Skeletal muscle tissue (tissue), 4 donors: ENCODE data around the gene PLEKHM1. TPM values are rescaled to one million over a fixed set of nuclear protein-coding genes. Genes with fewer than 3 reads are reported as not detected.

Source experiments
- H3K27ac ChIP-seq: one replicate; pipeline ENCODE4 v1.7.0; 2013; ENCODE audit warnings: mild to moderate bottlenecking, low read depth, low read length, inconsistent platforms
- H3K27me3 ChIP-seq, 3 donors: one replicate each; pipeline ENCODE4 v1.7.0; 2013; ENCODE audit warnings: low read length in 3 of 3; ENCODE audit not compliant: control insufficient read depth in 3 of 3, insufficient read depth in 3 of 3
- H3K36me3 ChIP-seq, 3 donors: one replicate each; pipeline ENCODE4 v1.7.0; 2013; ENCODE audit warnings: low read length in 3 of 3; ENCODE audit not compliant: control insufficient read depth in 3 of 3, insufficient read depth in 3 of 3
- H3K4me1 ChIP-seq, 3 donors: one replicate each; pipeline ENCODE4 v1.7.0; 2013; ENCODE audit warnings: low read length in 3 of 3, mild to moderate bottlenecking in 3 of 3; ENCODE audit not compliant: control insufficient read depth in 3 of 3, insufficient read depth in 3 of 3
- H3K4me3 ChIP-seq, 3 donors: one replicate each; pipeline ENCODE4 v1.7.0; 2013; ENCODE audit warnings: low read length in 3 of 3
- H3K9ac ChIP-seq, 3 donors: one replicate each; pipeline ENCODE4 v1.7.0; 2013; ENCODE audit warnings: low read length in 3 of 3, mild to moderate bottlenecking in 3 of 3, moderate library complexity in 2 of 3, low read depth in 1 of 3
- H3K9me3 ChIP-seq, 3 donors: one replicate each; pipeline ENCODE4 v1.7.0; 2013; ENCODE audit warnings: low read length in 3 of 3; ENCODE audit not compliant: control insufficient read depth in 3 of 3
- total RNA-seq: library from RNA; depleted of rRNA; stranded (reverse); fragments of >200 nt; gene quantifications from one replicate; pipeline ENCODE4 v1.2.3, GENCODE V29; 2014
- donor health status: Osteomylitis.

The PLEKHM1 gene
- total RNA-seq, 1 donor from 2014 or later, result 7.8 TPM

DNA sequence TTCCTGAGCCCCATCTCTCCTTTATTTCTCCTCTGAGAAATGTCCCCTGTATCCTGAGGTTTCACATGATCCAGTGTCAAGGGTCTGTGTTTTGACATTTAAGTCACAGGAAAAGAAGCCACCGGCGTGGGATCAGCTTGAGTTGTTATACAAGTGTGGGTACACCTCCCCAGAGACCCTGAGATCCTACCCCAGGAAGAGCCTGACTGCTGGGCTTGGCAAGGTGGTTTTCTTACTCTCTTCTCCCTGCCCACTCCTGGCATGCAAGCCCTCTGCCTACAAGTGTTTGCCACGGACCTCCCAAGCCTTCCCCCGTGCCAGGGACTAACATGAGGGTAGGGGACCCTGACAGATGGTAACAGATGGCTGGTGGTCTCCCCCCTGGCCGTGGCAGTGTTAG lies 55.0 kb downstream of the PLEKHM1 start:
- Histone ChIP-seq H3K9me3 (no peaks in the 10 kb centered on the region), H3K27me3 (peaks cover 5 to 15% (median 10%) of the 10 kb centered on the region in 3 donors), H3K36me3 (peaks cover 17 to 26% (median 24%) of the 10 kb centered on the region in 3 donors), H3K4me3 (no peak overlapping the region), H3K4me1 (peaks cover 26 to 38% (median 27%) of the 10 kb centered on the region in 3 donors), H3K27ac (no peak overlapping the region), H3K9ac (no peak overlapping the region)

DNA sequence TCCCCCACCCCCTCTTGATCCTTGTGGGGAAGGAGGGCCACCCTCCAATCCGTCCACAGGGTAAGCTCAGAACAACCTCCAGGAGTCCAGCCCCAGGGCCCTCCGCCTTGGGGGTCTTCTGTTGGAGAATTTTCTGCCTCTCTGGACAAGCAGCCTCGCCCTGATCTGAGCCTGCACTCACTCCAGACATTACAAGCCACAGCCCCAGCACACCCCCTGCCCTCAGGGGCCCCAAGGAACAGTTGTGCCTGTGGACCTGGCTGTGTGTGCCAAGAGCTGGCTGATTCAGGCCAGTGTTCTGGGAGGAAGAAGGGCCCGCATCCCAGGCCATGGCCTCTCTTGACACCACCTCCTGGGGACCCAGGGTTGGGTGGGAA lies 57.4 kb downstream of the PLEKHM1 start:
- Histone ChIP-seq H3K36me3 (peaks cover 11 to 24% (median 20%) of the 10 kb centered on the region in 3 donors), H3K4me3 (no peak overlapping the region), H3K9me3 (no peaks in the 10 kb centered on the region), H3K4me1 (peaks cover 18 to 27% (median 23%) of the 10 kb centered on the region in 3 donors), H3K27ac (peak overlapping the region; percentile 36), H3K9ac (no peak overlapping the region), H3K27me3 (peaks cover 18 to 38% (median 30%) of the 10 kb centered on the region in 3 donors)

DNA sequence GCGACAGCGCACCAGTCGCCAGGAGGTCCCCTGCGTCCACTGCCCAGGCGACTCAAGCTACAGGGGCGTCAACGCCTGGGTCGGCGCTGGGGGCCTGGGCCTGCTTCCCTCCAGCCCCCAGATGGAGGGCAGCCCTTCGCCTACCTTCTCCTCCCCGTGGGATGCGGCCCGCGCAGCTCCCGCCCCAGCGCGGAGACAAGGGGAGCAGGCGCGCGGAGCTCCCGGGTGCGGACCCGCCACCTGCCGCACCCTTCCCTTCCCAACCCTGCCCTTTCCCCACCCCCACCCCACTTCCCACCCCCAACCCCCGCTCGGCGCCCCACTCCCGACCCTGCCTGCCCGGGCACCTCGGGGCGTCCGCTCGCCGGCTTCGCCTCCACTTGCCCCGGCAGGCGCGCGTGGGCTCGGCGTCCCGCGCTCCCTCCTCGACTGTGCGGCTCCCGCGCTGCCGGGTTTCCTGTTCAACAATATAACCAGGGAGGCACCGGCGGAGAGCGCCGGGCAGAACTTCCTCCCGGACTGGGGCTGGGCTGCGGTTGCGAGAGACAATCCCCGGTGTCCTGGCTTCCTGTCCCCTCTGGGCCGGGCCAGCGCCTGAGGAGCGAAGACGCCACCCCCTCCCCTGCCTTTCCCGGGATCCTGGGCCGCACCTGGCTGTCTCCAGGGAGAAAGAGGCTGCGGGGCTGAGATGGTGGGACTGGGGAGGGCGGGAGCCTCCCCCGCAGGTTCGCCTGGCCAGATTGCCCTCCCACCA lies 57.9 kb downstream of the PLEKHM1 start, which contains the start of gene ARHGAP27:
Gene ARHGAP27, minus strand, starts transcription at position 466 of the 754 bp plus-strand sequence. CDS start 2,591 bp downstream, outside the sequence.
- H3K4me1 ChIP-seq, result peaks cover 21 to 33% (median 23%) of the 10 kb centered on the region in 3 donors
- no peaks in the 10 kb centered on the region for H3K9me3 ChIP-seq
- peaks cover 6 to 19% (median 17%) of the 10 kb centered on the region in 3 donors for H3K36me3 ChIP-seq
- peak within 1 kb of the TSS; percentile 60 to 70 (median 65) for H3K4me3 ChIP-seq
- H3K9ac ChIP-seq, result peak within 1 kb of the TSS; percentile 43 to 68 (median 50)
- H3K27me3 ChIP-seq, result peaks cover 18 to 39% (median 31%) of the 10 kb centered on the region in 3 donors
- H3K27ac ChIP-seq, result peak within 1 kb of the TSS; percentile 36

DNA sequence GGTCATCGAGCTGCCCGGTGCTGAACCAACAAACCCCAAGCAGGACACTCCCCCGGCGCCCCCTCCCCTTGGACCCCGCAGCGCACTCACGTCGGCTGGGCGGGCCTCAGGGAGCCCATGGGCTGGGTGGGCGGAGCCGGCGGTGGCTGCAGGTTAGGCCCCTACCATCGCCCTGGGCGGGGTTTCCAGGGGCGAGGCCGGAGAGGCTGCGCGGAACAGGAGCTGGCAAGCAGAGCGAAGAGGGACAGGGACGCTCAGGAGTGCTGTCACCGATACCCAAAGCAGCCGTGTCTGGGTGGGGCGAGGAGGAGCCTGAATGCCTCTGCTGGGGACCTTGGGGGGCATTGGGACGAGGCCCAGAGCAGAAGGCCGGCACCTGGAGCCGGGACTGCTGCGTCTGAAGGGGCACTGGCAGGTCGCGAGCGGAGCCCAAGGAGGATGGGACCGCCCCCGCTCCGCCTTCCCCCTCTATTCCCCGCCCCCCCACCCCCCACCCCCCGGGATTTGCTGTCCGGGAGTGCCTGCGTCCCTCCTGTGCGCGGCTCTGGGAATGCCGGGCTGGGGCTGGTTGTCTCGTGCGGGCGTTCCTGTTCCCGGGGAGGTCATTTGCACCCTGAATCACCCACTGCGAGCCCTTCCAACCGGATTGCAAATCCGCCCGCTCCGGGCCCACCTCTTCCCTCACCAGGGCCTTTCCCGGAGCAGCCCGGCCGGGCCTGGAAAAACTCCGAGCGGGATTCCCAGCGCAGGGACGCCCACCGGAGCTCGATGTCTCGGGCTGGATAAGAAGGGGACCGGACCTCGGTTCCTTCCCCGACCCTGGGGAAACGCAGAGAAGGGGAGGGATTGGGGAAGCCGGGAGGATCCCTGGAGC lies 58.8 kb downstream of the PLEKHM1 start:
- Histone ChIP-seq H3K4me1 (peaks cover 23 to 33% (median 23%) of the 10 kb centered on the region in 3 donors), H3K27ac (no peak overlapping the region), H3K9ac (peak overlapping the region; percentile 43 to 68 (median 50)), H3K4me3 (peak overlapping the region; percentile 60 to 70 (median 65)), H3K36me3 (peaks cover 3 to 12% (median 11%) of the 10 kb centered on the region in 3 donors), H3K9me3 (no peaks in the 10 kb centered on the region), H3K27me3 (peaks cover 22 to 39% (median 31%) of the 10 kb centered on the region in 3 donors)

DNA sequence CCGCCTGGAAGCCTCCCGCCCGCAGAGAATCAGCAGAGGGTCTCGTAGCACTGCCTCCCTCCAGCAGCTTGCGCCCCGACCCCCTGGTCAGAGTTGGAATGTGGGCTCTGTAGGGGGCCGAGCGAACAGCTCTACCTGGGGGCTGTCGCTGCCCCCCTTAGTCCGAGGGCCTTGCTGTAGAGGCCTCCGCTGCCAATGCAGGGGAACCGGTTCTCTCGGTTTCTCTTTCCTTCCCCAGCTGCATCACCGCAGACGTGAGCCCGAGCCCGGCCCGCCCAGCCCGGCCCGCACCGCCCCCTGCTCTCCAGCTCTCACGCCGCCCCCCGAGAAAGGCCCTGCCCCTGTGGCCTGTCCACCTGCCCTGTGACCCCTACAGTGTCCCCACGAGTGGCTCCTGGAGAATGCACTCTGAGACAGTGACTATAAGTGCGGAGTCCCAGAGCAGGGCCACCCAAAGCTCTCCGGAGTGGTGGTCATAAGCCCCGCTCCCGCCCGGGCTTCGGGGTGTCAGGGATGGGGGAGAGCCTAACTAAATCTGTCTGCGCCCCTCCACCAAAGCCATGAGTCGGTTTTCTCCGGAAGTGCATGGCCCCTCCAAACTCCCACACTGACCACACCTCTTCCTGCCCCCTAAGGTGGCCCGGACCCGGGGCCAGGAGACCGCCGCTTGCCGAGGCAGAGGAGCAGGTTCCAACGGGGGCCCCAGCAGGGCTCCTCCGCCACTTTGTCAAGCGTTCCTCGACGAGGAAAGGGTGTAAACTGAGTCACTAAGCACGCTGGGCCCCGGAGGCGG lies 59.6 kb downstream of the PLEKHM1 start:
- no peak overlapping the region for H3K9ac ChIP-seq
- H3K27ac ChIP-seq, result no peak overlapping the region
- H3K27me3 ChIP-seq, result peaks cover 22 to 39% (median 31%) of the 10 kb centered on the region in 3 donors
- peaks cover 23 to 33% (median 23%) of the 10 kb centered on the region in 3 donors for H3K4me1 ChIP-seq
- H3K4me3 ChIP-seq, result peak overlapping the region; percentile 29 to 60 (median 38)
- H3K9me3 ChIP-seq, result no peaks in the 10 kb centered on the region
- H3K36me3 ChIP-seq, result peaks cover 0 to 5% (median 5%) of the 10 kb centered on the region in 3 donors

DNA sequence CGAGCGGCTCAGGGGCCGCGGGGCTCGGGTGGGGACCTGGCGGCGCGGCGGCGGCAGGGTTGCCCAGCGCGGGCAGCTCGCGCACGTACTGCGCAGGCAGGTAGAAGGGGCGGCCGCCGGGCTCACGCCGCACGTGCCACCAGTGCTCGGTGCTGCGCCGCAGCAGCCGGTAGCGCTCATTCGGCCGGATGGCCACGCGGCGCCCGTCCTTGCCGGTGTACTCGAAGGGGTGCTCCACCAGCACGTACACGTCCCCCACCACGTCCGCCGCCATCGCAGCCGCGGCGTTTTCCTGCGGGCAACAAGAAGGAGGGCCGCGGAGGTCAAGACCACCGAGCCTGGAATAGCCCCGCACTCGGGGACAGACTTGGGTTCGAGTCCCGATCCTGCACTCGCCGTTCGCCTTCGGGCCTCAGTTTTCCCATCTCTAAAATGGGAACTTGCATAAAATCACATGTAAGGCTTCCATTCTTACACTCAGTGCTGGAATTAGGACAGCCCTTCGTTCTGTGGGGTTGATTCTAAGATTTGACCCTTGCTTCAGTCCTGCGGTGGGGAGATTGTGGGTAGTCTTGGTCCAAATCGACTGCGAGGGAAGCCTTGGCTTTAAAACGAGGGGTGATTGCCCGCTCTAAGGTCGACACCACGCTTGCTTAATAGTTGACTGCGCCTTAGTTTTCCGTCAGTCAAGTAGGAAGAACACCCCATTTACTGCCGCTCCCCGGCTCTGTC lies 60.3 kb downstream of the PLEKHM1 start:
- H3K9me3 ChIP-seq, result no peaks in the 10 kb centered on the region
- H3K4me3 ChIP-seq, result no peak overlapping the region
- H3K27me3 ChIP-seq, result peaks cover 22 to 39% (median 31%) of the 10 kb centered on the region in 3 donors
- no peak overlapping the region for H3K27ac ChIP-seq
- H3K4me1 ChIP-seq, result peaks cover 23 to 33% (median 23%) of the 10 kb centered on the region in 3 donors
- no peak overlapping the region for H3K9ac ChIP-seq
- H3K36me3 ChIP-seq, result peaks cover 0 to 2% (median 0%) of the 10 kb centered on the region in 3 donors

DNA sequence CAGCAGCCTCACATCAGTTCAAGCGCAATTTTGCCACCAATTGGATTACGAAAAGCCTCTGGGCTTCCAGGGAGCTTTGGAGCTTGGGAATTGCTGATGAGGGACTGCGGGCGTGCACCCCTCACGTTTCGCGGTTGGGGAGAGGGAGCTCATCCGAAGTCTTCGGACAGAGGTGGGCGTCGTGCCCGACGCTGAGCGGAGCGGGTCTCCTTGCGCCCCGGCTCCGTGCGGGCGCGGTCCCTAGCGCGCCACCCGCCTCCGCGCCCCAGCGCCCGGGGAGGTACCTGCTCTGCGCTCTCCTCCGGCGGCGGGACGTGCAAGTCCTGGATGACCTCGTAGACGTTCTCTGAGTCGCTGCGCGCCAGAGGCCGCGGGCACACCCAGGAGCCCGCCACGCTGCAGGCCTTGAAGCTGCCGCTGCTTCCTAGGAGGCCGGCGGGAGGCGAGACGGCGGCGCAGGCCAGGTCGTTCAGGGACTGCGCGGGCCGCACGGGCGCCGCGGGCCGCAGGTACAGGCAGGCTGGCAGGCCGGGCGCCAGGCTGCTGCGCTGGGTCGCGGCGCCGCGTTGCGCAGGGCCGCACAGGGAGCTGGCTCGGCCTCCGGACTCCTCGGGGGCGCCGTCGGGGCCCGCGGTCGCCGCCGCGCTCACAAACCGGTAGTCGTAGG lies 61.0 kb downstream of the PLEKHM1 start:
- Histone ChIP-seq H3K9ac (no peak overlapping the region), H3K36me3 (no peaks in the 10 kb centered on the region), H3K4me3 (no peak overlapping the region), H3K4me1 (peaks cover 23 to 33% (median 23%) of the 10 kb centered on the region in 3 donors), H3K27me3 (peaks cover 22 to 39% (median 31%) of the 10 kb centered on the region in 3 donors), H3K27ac (no peak overlapping the region), H3K9me3 (no peaks in the 10 kb centered on the region)

DNA sequence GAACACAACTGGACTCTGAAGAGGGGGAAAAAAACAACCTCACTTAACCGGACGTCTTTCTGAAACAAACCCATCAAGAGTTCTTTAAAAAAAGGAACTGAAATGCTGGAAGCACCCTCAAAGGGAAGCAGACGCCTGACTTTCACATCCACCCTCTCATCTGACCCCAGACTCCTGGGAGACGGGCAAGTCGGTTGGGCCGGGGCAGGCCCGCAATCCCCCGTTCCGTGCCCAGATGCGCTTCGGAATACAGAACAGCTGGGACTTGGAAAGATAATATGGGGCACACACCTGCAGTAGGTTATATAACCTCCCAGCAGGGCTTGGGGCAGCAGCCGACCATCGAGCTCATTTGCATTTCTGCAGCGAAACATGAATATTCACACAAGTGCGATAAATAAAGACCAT lies 61.6 kb downstream of the PLEKHM1 start:
- Histone ChIP-seq H3K4me1 (peaks cover 23 to 33% (median 23%) of the 10 kb centered on the region in 3 donors), H3K27me3 (peaks cover 22 to 39% (median 31%) of the 10 kb centered on the region in 3 donors), H3K4me3 (no peak overlapping the region), H3K9me3 (no peaks in the 10 kb centered on the region), H3K36me3 (no peaks in the 10 kb centered on the region), H3K9ac (no peak overlapping the region), H3K27ac (no peak overlapping the region)
